Neural cell (in vitro differentiated cells): ENCODE results near the gene LALBA.
"Not testable (repeated sequence)": the region's sequence is repeated elsewhere in the genome, so short reads cannot be mapped to it uniquely, and the experiment has no call there.

Source experiments
- EP300 ChIP-seq: fragments of 450-650 bp; conservative IDR thresholded peaks from 2 replicates; pipeline ENCODE4 v1.6.1; 2014; ENCODE audit warnings: antibody characterized with exemption, mild to moderate bottlenecking, moderate library complexity; ENCODE audit not compliant: poor library complexity, severe bottlenecking
- EZH2 ChIP-seq: fragments of 200-600, 300-800 bp; shearing (Covaris generic), sonication (generic); IDR thresholded peaks from 2 replicates; pipeline ENCODE4 v1.6.1; 2014; ENCODE audit warnings: antibody characterized with exemption, low read length, borderline replicate concordance, mild to moderate bottlenecking; ENCODE audit not compliant: insufficient read depth, poor library complexity, severe bottlenecking
- POLR2AphosphoS5 ChIP-seq: IDR thresholded peaks from 2 replicates; pipeline ENCODE4 v1.6.1; 2012
- RAD21 ChIP-seq: fragments of 450-650 bp; conservative IDR thresholded peaks from 2 replicates; pipeline ENCODE4 v1.6.1; 2014; ENCODE audit warnings: antibody characterized with exemption, mild to moderate bottlenecking, moderate library complexity
- SMC3 ChIP-seq: fragments of 450-650 bp; conservative IDR thresholded peaks from 2 replicates; pipeline ENCODE4 v1.6.1; 2014; ENCODE audit warnings: antibody characterized with exemption, mild to moderate bottlenecking, moderate library complexity; ENCODE audit not compliant: poor library complexity
- TAF1 ChIP-seq: IDR thresholded peaks from 2 replicates; pipeline ENCODE4 v1.6.1; 2012; ENCODE audit warnings: low read depth
- TF ChIP-seq, protein P1 (sequence below): fragments of 450-650 bp; IDR thresholded peaks from 2 replicates; pipeline ENCODE4 v1.5.1; 2014; ENCODE audit warnings: antibody characterized with exemption, mild to moderate bottlenecking, moderate library complexity; ENCODE audit not compliant: poor library complexity, severe bottlenecking
- TF ChIP-seq, protein P2 (sequence below): IDR thresholded peaks from 2 replicates; pipeline ENCODE4 v1.6.1; 2012; ENCODE audit warnings: borderline replicate concordance

GRCh38 chr12:48553666-48554343 lies 16.0 kb downstream of the LALBA start:
- not testable (repeated sequence) for TF ChIP-seq SMC3, POLR2AphosphoS5, TAF1, EZH2, RAD21, EP300
- TF ChIP-seq, protein P1, sequence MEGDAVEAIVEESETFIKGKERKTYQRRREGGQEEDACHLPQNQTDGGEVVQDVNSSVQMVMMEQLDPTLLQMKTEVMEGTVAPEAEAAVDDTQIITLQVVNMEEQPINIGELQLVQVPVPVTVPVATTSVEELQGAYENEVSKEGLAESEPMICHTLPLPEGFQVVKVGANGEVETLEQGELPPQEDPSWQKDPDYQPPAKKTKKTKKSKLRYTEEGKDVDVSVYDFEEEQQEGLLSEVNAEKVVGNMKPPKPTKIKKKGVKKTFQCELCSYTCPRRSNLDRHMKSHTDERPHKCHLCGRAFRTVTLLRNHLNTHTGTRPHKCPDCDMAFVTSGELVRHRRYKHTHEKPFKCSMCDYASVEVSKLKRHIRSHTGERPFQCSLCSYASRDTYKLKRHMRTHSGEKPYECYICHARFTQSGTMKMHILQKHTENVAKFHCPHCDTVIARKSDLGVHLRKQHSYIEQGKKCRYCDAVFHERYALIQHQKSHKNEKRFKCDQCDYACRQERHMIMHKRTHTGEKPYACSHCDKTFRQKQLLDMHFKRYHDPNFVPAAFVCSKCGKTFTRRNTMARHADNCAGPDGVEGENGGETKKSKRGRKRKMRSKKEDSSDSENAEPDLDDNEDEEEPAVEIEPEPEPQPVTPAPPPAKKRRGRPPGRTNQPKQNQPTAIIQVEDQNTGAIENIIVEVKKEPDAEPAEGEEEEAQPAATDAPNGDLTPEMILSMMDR, result not testable (repeated sequence)
- TF ChIP-seq, protein P2, sequence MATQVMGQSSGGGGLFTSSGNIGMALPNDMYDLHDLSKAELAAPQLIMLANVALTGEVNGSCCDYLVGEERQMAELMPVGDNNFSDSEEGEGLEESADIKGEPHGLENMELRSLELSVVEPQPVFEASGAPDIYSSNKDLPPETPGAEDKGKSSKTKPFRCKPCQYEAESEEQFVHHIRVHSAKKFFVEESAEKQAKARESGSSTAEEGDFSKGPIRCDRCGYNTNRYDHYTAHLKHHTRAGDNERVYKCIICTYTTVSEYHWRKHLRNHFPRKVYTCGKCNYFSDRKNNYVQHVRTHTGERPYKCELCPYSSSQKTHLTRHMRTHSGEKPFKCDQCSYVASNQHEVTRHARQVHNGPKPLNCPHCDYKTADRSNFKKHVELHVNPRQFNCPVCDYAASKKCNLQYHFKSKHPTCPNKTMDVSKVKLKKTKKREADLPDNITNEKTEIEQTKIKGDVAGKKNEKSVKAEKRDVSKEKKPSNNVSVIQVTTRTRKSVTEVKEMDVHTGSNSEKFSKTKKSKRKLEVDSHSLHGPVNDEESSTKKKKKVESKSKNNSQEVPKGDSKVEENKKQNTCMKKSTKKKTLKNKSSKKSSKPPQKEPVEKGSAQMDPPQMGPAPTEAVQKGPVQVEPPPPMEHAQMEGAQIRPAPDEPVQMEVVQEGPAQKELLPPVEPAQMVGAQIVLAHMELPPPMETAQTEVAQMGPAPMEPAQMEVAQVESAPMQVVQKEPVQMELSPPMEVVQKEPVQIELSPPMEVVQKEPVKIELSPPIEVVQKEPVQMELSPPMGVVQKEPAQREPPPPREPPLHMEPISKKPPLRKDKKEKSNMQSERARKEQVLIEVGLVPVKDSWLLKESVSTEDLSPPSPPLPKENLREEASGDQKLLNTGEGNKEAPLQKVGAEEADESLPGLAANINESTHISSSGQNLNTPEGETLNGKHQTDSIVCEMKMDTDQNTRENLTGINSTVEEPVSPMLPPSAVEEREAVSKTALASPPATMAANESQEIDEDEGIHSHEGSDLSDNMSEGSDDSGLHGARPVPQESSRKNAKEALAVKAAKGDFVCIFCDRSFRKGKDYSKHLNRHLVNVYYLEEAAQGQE, result not testable (repeated sequence)
